Bronchial epithelial cell (primary cell): ENCODE data around the gene HOATZ. TPM values are rescaled to one million over a fixed set of nuclear protein-coding genes. Genes with fewer than 3 reads are reported as not detected.

Experiments used
- DNase-seq: peaks from one replicate; pipeline ENCODE4 v3.0.0-alpha.2; 2010; ENCODE audit warnings: low read depth
- FAIRE-seq: peaks from 2 replicates; lab custom pipeline; 2011; peaks lifted over from hg19 to GRCh38; lab: Jason Lieb, UNC
- H3K27me3 ChIP-seq: 2 replicates; pipeline ENCODE4 v1.5.1; 2011; ENCODE audit warnings: low read length; ENCODE audit not compliant: control insufficient read depth, insufficient read depth
- H3K36me3 ChIP-seq: 2 replicates; pipeline ENCODE4 v1.5.1; 2011; ENCODE audit warnings: low read length; ENCODE audit not compliant: control insufficient read depth, insufficient read depth
- H3K4me3 ChIP-seq: 2 replicates; pipeline ENCODE4 v1.5.1; 2011; ENCODE audit warnings: mild to moderate bottlenecking, low read depth, low read length, control low read depth
- CTCF ChIP-seq: IDR thresholded peaks from 2 replicates; pipeline ENCODE4 v1.5.1; 2011; ENCODE audit warnings: mild to moderate bottlenecking, moderate library complexity, low read length, control low read depth, inconsistent platforms; ENCODE audit not compliant: insufficient read depth, severe bottlenecking
- total RNA-seq: library from RNA; depleted of rRNA; stranded (reverse); fragments of >200 nt; gene quantifications from 2 replicates; pipeline ENCODE4 v1.2.1, GENCODE V29; 2014

Gene HOATZ
- total RNA-seq, 1 donor from 2014 or later = not detected

DNA sequence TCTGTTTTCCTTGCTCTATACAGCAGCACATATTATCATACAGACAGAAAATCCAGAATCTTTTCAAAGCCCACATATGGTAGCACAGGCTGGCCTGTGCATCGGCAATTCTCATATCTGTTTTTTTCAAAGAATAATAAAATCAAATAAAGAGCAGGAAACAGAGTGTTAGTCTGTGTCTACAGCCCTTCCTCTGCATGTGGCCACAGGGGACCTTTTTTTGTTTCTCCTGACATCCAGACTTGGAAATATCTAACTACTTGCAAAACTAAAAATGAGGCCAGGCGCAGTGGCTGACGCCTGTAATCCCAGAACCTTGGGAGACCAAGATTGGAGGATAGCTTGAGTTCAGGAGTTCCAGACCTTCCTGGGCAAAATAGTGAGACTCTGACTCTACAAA lies 46.2 kb downstream of the HOATZ start:
- Histone ChIP-seq H3K4me3 (no peak overlapping the region), H3K27me3 (no peaks in the 10 kb centered on the region), H3K36me3 (no peaks in the 10 kb centered on the region)
- DNase-seq (no peak), FAIRE-seq (no peak)
- TF ChIP-seq CTCF = no peak

GRCh38 chr11:111561306-111561705 lies 46.7 kb downstream of the HOATZ start:
- no peaks in the 10 kb centered on the region for H3K27me3 ChIP-seq
- TF ChIP-seq CTCF = no peak
- DNase-seq = peak; percentile 71
- FAIRE-seq = no peak
- H3K36me3 ChIP-seq = no peaks in the 10 kb centered on the region
- no peak overlapping the region for H3K4me3 ChIP-seq

DNA sequence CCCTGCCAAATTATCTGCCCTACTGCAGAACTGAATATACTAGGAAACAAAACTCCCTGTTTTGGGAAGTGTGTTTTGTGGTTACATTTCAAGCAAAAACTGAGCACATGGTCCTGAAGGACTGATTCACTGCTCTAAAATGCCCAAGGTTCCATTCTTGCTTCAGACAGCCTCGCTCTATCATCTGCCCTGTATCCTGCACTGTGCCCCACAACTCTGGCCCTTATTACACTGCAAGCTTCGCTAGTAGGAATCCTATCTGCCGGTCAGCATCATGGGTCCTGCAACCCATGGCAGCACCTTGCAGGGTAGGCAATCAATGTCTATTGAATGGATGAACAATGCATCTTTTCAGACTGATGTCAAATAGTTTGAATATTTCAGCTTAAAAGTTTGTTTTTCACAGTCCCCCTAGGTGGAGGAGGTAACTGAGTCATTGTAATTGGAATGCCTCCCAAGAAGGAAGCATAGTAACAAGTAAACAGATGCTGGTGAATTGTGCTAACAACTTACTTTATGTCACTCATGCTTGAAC lies 47.3 kb downstream of the HOATZ start:
- no peak overlapping the region for H3K4me3 ChIP-seq
- H3K27me3 ChIP-seq = no peaks in the 10 kb centered on the region
- TF ChIP-seq CTCF = no peak
- no peak for FAIRE-seq
- peak; percentile 75 for DNase-seq
- H3K36me3 ChIP-seq = no peaks in the 10 kb centered on the region

GRCh38 chr11:111562692-111563389 lies 48.3 kb downstream of the HOATZ start:
- Histone ChIP-seq H3K4me3 (no peak overlapping the region), H3K27me3 (no peaks in the 10 kb centered on the region), H3K36me3 (no peaks in the 10 kb centered on the region)
- FAIRE-seq (no peak), DNase-seq (no peak)
- no peak for TF ChIP-seq CTCF

DNA sequence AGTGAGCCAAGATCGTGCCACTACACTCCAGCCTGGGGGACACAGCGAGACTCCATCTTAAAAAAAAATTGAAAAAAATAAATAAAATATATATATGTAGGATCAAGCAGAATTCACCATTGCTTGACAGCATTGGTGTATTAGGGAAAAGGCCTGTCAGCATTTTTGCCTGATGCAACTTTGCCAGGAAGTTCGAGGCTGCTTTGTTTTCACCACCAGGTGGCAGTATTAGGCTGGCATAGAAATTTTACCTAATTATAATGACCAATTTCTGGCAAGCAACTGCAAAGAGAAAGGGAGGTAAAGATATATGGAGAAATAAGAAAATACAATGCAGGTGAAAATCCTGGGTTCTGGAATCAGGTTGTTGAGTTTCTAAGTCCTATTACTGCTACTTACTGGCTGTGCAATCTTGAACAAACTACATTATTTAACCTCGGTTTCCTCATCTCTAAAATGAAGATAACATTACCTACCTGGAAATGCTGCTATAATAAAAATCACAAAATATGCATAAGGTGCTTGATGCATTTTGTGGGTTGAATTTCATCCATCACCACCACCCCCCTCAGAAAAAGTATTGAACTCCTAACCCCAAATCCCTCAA lies 50.6 kb downstream of the HOATZ start:
- peak; percentile 66 for DNase-seq
- peak; percentile 74 for TF ChIP-seq CTCF
- no peak for FAIRE-seq
- peaks cover 1% of the 10 kb centered on the region for H3K27me3 ChIP-seq
- H3K36me3 ChIP-seq = no peaks in the 10 kb centered on the region
- H3K4me3 ChIP-seq = no peak overlapping the region
